ENCODE measurements around the gene ADM. TPM values are rescaled to one million over a fixed set of nuclear protein-coding genes. Genes with fewer than 3 reads are reported as not detected.

Gene ADM
- total and polyA plus RNA-seq, 2 donors from 2014 or later: 14.4 to 80.9 TPM

- DNase-seq (no peak), FAIRE-seq (no peak)
- H3K4me3 ChIP-seq (ENCODE audit: low read length in 3 of 3): no peak overlapping the region
- intact Hi-C loops (cut with DNase I): no loop called here
- no peak overlapping the region for H3K27ac ChIP-seq (ENCODE audit: low read depth in 2 of 2, low read length in 2 of 2)
- TF ChIP-seq CTCF (IDR thresholded peaks at IDR 0.05; ENCODE audit: borderline replicate concordance, extremely low read depth, insufficient read depth): no peak
- H3K4me1 ChIP-seq (ENCODE audit: control insufficient read depth in 2 of 3, insufficient read depth in 2 of 3, low read depth in 1 of 3, low read length in 3 of 3): peaks cover 0 to 6% (median 4%) of the 10 kb centered on the region in 3 donors
- H3K9ac ChIP-seq (ENCODE audit: low read length in 3 of 3): no peak overlapping the region
- H3K9me3 ChIP-seq (ENCODE audit: control insufficient read depth in 2 of 3, insufficient read depth in 1 of 3, low read length in 3 of 3): no peaks in the 10 kb centered on the region
- no peaks in the 10 kb centered on the region for H3K36me3 ChIP-seq (ENCODE audit: control insufficient read depth in 2 of 3, insufficient read depth in 3 of 3, low read length in 3 of 3)
- H3K27me3 ChIP-seq (ENCODE audit: control insufficient read depth, insufficient read depth, low read length): no peaks in the 10 kb centered on the region
Observed at GRCh38 chr11:10350334-10350733, 45.5 kb downstream of the ADM start.

GRCh38 chr11:10351435-10351764 lies 46.5 kb downstream of the ADM start:
- H3K9ac ChIP-seq (ENCODE audit: low read length in 3 of 3): peak overlapping the region in 1 of 3 donors; percentile 1

GRCh38 chr11:10351765-10352641 lies 47.1 kb downstream of the ADM start:
- intact Hi-C loops (cut with DNase I): no loop called here
- peak; percentile 30 for FAIRE-seq
- Histone ChIP-seq H3K4me1 (ENCODE audit: control insufficient read depth in 2 of 3, insufficient read depth in 2 of 3, low read depth in 1 of 3, low read length in 3 of 3) (peaks cover 0 to 6% (median 4%) of the 10 kb centered on the region in 3 donors), H3K9me3 (ENCODE audit: control insufficient read depth in 2 of 3, insufficient read depth in 1 of 3, low read length in 3 of 3) (no peaks in the 10 kb centered on the region), H3K27ac (ENCODE audit: low read depth in 2 of 2, low read length in 2 of 2) (peak overlapping the region; percentile 9 to 44), H3K36me3 (ENCODE audit: control insufficient read depth in 2 of 3, insufficient read depth in 3 of 3, low read length in 3 of 3) (no peaks in the 10 kb centered on the region), H3K9ac (ENCODE audit: low read length in 3 of 3) (peak overlapping the region in 1 of 3 donors; percentile 1), H3K4me3 (ENCODE audit: low read length in 3 of 3) (no peak overlapping the region), H3K27me3 (ENCODE audit: control insufficient read depth, insufficient read depth, low read length) (no peaks in the 10 kb centered on the region)
- no peak for TF ChIP-seq CTCF (IDR thresholded peaks at IDR 0.05; ENCODE audit: borderline replicate concordance, extremely low read depth, insufficient read depth)
- DNase-seq: peak in 4 of 5 donors; percentile 82 to 96 (median 88)

More at GRCh38 chr11:10351435-10351764, 46.5 kb downstream of the ADM start:
- no peaks in the 10 kb centered on the region for H3K36me3 ChIP-seq (ENCODE audit: control insufficient read depth in 2 of 3, insufficient read depth in 3 of 3, low read length in 3 of 3)
- no peak overlapping the region for H3K4me3 ChIP-seq (ENCODE audit: low read length in 3 of 3)
- no peak for TF ChIP-seq CTCF (IDR thresholded peaks at IDR 0.05; ENCODE audit: borderline replicate concordance, extremely low read depth, insufficient read depth)
- DNase-seq: no peak
- H3K4me1 ChIP-seq (ENCODE audit: control insufficient read depth in 2 of 3, insufficient read depth in 2 of 3, low read depth in 1 of 3, low read length in 3 of 3): peaks cover 0 to 6% (median 4%) of the 10 kb centered on the region in 3 donors
- intact Hi-C loops (cut with DNase I): no loop called here
- H3K27me3 ChIP-seq (ENCODE audit: control insufficient read depth, insufficient read depth, low read length): no peaks in the 10 kb centered on the region
- H3K27ac ChIP-seq (ENCODE audit: low read depth in 2 of 2, low read length in 2 of 2): peak overlapping the region; percentile 9 to 44
- H3K9me3 ChIP-seq (ENCODE audit: control insufficient read depth in 2 of 3, insufficient read depth in 1 of 3, low read length in 3 of 3): no peaks in the 10 kb centered on the region
- no peak for FAIRE-seq

All from kidney (tissue), 14 donors.